AG08396 (cell line): Measurements from ENCODE around the gene LDLRAD4.

ENCODE experiments used
- DNase-seq: peaks from one replicate; pipeline ENCODE4 v3.0.0; 2012; ENCODE audit warnings: low spot score, mixed read lengths

LDLRAD4 gene

GRCh38 chr18:13229001-13229671 is 10.6 kb downstream of the LDLRAD4 start:
- no peak for DNase-seq

GRCh38 chr18:13231151-13231550 is 12.6 kb downstream of the LDLRAD4 start:
- no peak for DNase-seq

GRCh38 chr18:13232086-13232917 is 13.7 kb downstream of the LDLRAD4 start:
- DNase-seq: no peak

GRCh38 chr18:13232971-13233786 is 14.6 kb downstream of the LDLRAD4 start:
- no peak for DNase-seq

- no peak for DNase-seq
These were observed 15.5 kb downstream of the LDLRAD4 start for GRCh38 chr18:13233787-13234783.

GRCh38 chr18:13235421-13235831 is 16.9 kb downstream of the LDLRAD4 start:
- no peak for DNase-seq

GRCh38 chr18:13235981-13236380 is 17.4 kb downstream of the LDLRAD4 start:
- DNase-seq: no peak

- no peak for DNase-seq
These were observed 17.9 kb downstream of the LDLRAD4 start for GRCh38 chr18:13236411-13236810.

- no peak for DNase-seq
These were observed 18.5 kb downstream of the LDLRAD4 start for GRCh38 chr18:13237073-13237472.

GRCh38 chr18:13237641-13238040 is 19.1 kb downstream of the LDLRAD4 start:
- DNase-seq: no peak

- no peak for DNase-seq
These were observed 20.8 kb downstream of the LDLRAD4 start for GRCh38 chr18:13239171-13239956.

- DNase-seq: no peak
These were observed 21.6 kb downstream of the LDLRAD4 start for GRCh38 chr18:13240060-13240725.

GRCh38 chr18:13241083-13241892 is 22.7 kb downstream of the LDLRAD4 start:
- DNase-seq: no peak

GRCh38 chr18:13241893-13242175 is 23.3 kb downstream of the LDLRAD4 start:
- no peak for DNase-seq

GRCh38 chr18:13242797-13243196 is 24.2 kb downstream of the LDLRAD4 start:
- DNase-seq: no peak

- no peak for DNase-seq
These were observed 24.8 kb downstream of the LDLRAD4 start for GRCh38 chr18:13243363-13243762.

GRCh38 chr18:13244135-13244534 is 25.6 kb downstream of the LDLRAD4 start:
- DNase-seq: no peak

- DNase-seq: no peak
These were observed 27.0 kb downstream of the LDLRAD4 start for GRCh38 chr18:13245481-13246000.

GRCh38 chr18:13246121-13246520 is 27.6 kb downstream of the LDLRAD4 start:
- no peak for DNase-seq
